Stimulated activated CD4-positive, alpha-beta T cell treated with anti-CD3 and anti-CD28 coated beads, Interleukin-4, amount 100 ng/mL, for 24 hours (primary cell): ENCODE measurements around the gene RCSD1.

Experiments used
- DNase-seq: peaks from one replicate; pipeline ENCODE4 v3.0.0-alpha.2; 2020

RCSD1 gene

GRCh38 chr1:167644551-167644950 lies 14.5 kb downstream of the RCSD1 start:
- DNase-seq, result no peak

- no peak for DNase-seq
Observed at GRCh38 chr1:167645140-167645541, 15.1 kb downstream of the RCSD1 start.

- DNase-seq, result no peak
Observed at GRCh38 chr1:167645625-167646414, 15.8 kb downstream of the RCSD1 start.

- no peak for DNase-seq
Observed at GRCh38 chr1:167648252-167648849, 18.3 kb downstream of the RCSD1 start.

GRCh38 chr1:167648978-167649744 lies 19.1 kb downstream of the RCSD1 start:
- DNase-seq, result no peak

GRCh38 chr1:167650269-167651160 lies 20.5 kb downstream of the RCSD1 start:
- DNase-seq, result no peak

- DNase-seq, result no peak
Observed at GRCh38 chr1:167651161-167651693, 21.2 kb downstream of the RCSD1 start.

GRCh38 chr1:167654975-167655575 lies 25.0 kb downstream of the RCSD1 start:
- DNase-seq, result no peak

- DNase-seq, result no peak
Observed at GRCh38 chr1:167656657-167657056, 26.6 kb downstream of the RCSD1 start.

- DNase-seq, result no peak
Observed at GRCh38 chr1:167658574-167659328, 28.7 kb downstream of the RCSD1 start.

- DNase-seq, result no peak
Observed at GRCh38 chr1:167659450-167659849, 29.4 kb downstream of the RCSD1 start.

- no peak for DNase-seq
Observed at GRCh38 chr1:167659881-167660280, 29.8 kb downstream of the RCSD1 start.

GRCh38 chr1:167661527-167662426 lies 31.7 kb downstream of the RCSD1 start:
- DNase-seq, result no peak

GRCh38 chr1:167663002-167663772 lies 33.2 kb downstream of the RCSD1 start:
- no peak for DNase-seq

GRCh38 chr1:167665469-167665868 lies 35.4 kb downstream of the RCSD1 start:
- DNase-seq, result no peak

GRCh38 chr1:167666416-167666815 lies 36.4 kb downstream of the RCSD1 start:
- DNase-seq, result no peak

GRCh38 chr1:167667536-167667935 lies 37.5 kb downstream of the RCSD1 start:
- DNase-seq, result no peak

- no peak for DNase-seq
Observed at GRCh38 chr1:167668108-167668507, 38.1 kb downstream of the RCSD1 start.
